Measurements from ENCODE around the gene RAN. TPM values are rescaled to one million over a fixed set of nuclear protein-coding genes. Genes with fewer than 3 reads are reported as not detected.

The RAN gene
- polyA plus RNA-seq, 1 donor from 2014 or later, result 616 TPM

DNA sequence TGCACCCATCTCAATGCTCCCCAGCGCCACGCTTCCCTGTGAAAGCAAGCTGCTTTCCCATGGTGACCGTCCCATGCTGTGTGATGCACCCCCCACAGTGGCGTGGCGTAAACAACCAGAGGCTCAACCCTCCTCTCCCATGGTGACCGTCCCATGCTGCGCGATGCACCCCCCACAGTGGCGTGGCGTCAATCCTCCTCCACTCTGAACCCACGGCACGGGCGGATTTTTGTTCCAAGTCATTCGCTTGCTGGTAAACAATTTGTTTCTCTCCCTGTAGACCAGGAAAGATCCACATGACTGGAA, 41.7 kb upstream of the RAN start:
- TF ChIP-seq, protein P1, sequence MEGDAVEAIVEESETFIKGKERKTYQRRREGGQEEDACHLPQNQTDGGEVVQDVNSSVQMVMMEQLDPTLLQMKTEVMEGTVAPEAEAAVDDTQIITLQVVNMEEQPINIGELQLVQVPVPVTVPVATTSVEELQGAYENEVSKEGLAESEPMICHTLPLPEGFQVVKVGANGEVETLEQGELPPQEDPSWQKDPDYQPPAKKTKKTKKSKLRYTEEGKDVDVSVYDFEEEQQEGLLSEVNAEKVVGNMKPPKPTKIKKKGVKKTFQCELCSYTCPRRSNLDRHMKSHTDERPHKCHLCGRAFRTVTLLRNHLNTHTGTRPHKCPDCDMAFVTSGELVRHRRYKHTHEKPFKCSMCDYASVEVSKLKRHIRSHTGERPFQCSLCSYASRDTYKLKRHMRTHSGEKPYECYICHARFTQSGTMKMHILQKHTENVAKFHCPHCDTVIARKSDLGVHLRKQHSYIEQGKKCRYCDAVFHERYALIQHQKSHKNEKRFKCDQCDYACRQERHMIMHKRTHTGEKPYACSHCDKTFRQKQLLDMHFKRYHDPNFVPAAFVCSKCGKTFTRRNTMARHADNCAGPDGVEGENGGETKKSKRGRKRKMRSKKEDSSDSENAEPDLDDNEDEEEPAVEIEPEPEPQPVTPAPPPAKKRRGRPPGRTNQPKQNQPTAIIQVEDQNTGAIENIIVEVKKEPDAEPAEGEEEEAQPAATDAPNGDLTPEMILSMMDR (IDR thresholded peaks at IDR 0.05; ENCODE audit: poor library complexity, severe bottlenecking), result no peak
- TF ChIP-seq TAF1 (IDR thresholded peaks at IDR 0.05; ENCODE audit: low read depth) (no peak), SMC3 (conservative IDR thresholded peaks at IDR 0.05; ENCODE audit: poor library complexity) (no peak), POLR2AphosphoS5 (IDR thresholded peaks at IDR 0.05) (no peak), RAD21 (conservative IDR thresholded peaks at IDR 0.05) (no peak), EP300 (conservative IDR thresholded peaks at IDR 0.05; ENCODE audit: poor library complexity, severe bottlenecking) (no peak), MXI1 (conservative IDR thresholded peaks at IDR 0.05; ENCODE audit: poor library complexity, severe bottlenecking) (no peak), EZH2 (IDR thresholded peaks at IDR 0.05; ENCODE audit: borderline replicate concordance, insufficient read depth, low read length, poor library complexity, severe bottlenecking) (no peak)
- TF ChIP-seq, protein P2, sequence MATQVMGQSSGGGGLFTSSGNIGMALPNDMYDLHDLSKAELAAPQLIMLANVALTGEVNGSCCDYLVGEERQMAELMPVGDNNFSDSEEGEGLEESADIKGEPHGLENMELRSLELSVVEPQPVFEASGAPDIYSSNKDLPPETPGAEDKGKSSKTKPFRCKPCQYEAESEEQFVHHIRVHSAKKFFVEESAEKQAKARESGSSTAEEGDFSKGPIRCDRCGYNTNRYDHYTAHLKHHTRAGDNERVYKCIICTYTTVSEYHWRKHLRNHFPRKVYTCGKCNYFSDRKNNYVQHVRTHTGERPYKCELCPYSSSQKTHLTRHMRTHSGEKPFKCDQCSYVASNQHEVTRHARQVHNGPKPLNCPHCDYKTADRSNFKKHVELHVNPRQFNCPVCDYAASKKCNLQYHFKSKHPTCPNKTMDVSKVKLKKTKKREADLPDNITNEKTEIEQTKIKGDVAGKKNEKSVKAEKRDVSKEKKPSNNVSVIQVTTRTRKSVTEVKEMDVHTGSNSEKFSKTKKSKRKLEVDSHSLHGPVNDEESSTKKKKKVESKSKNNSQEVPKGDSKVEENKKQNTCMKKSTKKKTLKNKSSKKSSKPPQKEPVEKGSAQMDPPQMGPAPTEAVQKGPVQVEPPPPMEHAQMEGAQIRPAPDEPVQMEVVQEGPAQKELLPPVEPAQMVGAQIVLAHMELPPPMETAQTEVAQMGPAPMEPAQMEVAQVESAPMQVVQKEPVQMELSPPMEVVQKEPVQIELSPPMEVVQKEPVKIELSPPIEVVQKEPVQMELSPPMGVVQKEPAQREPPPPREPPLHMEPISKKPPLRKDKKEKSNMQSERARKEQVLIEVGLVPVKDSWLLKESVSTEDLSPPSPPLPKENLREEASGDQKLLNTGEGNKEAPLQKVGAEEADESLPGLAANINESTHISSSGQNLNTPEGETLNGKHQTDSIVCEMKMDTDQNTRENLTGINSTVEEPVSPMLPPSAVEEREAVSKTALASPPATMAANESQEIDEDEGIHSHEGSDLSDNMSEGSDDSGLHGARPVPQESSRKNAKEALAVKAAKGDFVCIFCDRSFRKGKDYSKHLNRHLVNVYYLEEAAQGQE (IDR thresholded peaks at IDR 0.05; ENCODE audit: borderline replicate concordance), result no peak
- no peaks in the 10 kb centered on the region for H3K27me3 ChIP-seq (ENCODE audit: insufficient read depth, low read depth, low read length)
- no peak overlapping the region for H3K4me3 ChIP-seq (ENCODE audit: low read length)
- H3K4me2 ChIP-seq (ENCODE audit: low read length), result no peak overlapping the region
- no peaks in the 10 kb centered on the region for H3K36me3 ChIP-seq (ENCODE audit: insufficient read depth, low read length)
- no peak overlapping the region for H2AFZ ChIP-seq (ENCODE audit: low read depth, low read length)
- no peak overlapping the region for H3K9ac ChIP-seq (ENCODE audit: low read length)
- no peak overlapping the region for H3K27ac ChIP-seq (ENCODE audit: low read length)
- H3K9me3 ChIP-seq (ENCODE audit: low read length), result no peaks in the 10 kb centered on the region
- no peaks in the 10 kb centered on the region for H4K20me1 ChIP-seq (ENCODE audit: insufficient read depth)
- no peaks in the 10 kb centered on the region for H3F3A ChIP-seq (ENCODE audit: insufficient read depth, low read length, poor library complexity, severe bottlenecking)
- no peaks in the 10 kb centered on the region for H3K9me2 ChIP-seq (ENCODE audit: insufficient read depth, low read length)
- peaks cover 20% of the 10 kb centered on the region for H3K79me2 ChIP-seq (replicated peaks; ENCODE audit: insufficient read depth, low read length)

DNA sequence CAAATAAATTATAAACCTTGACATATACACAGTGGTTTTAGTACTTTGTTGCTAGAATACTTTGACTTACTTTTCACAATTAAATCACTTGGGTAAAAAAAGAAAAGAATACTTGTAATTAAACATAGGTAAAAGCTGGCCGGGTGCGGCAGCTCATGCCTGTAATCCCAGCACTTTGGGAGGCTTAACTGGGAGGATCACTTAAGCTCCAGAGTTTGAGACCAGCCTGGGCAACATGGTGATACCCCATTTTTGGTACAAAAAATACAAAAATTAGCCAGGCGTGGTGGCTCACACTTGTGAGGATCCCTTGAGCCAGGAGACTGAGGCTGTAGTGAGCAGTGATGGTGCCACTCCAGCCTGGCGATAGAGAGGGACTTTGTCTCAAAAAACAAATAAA, 40.6 kb upstream of the RAN start:
- Histone ChIP-seq H3K4me3 (ENCODE audit: low read length) (no peak overlapping the region), H3K79me2 (replicated peaks; ENCODE audit: insufficient read depth, low read length) (peaks cover 25% of the 10 kb centered on the region), H3K27ac (ENCODE audit: low read length) (no peak overlapping the region), H3K36me3 (ENCODE audit: insufficient read depth, low read length) (no peaks in the 10 kb centered on the region), H3K4me2 (ENCODE audit: low read length) (no peak overlapping the region), H3K9me2 (ENCODE audit: insufficient read depth, low read length) (no peaks in the 10 kb centered on the region), H3K9ac (ENCODE audit: low read length) (no peak overlapping the region), H3K9me3 (ENCODE audit: low read length) (no peaks in the 10 kb centered on the region), H3K27me3 (ENCODE audit: insufficient read depth, low read depth, low read length) (no peaks in the 10 kb centered on the region), H4K20me1 (ENCODE audit: insufficient read depth) (no peaks in the 10 kb centered on the region), H3F3A (ENCODE audit: insufficient read depth, low read length, poor library complexity, severe bottlenecking) (no peaks in the 10 kb centered on the region), H2AFZ (ENCODE audit: low read depth, low read length) (no peak overlapping the region)
- no peak for TF ChIP-seq SMC3 (conservative IDR thresholded peaks at IDR 0.05; ENCODE audit: poor library complexity)
- no peak for TF ChIP-seq POLR2AphosphoS5 (IDR thresholded peaks at IDR 0.05)
- no peak for TF ChIP-seq TAF1 (IDR thresholded peaks at IDR 0.05; ENCODE audit: low read depth)
- no peak for TF ChIP-seq EZH2 (IDR thresholded peaks at IDR 0.05; ENCODE audit: borderline replicate concordance, insufficient read depth, low read length, poor library complexity, severe bottlenecking)
- TF ChIP-seq, protein P2 (IDR thresholded peaks at IDR 0.05; ENCODE audit: borderline replicate concordance), result no peak
- TF ChIP-seq, protein P1 (IDR thresholded peaks at IDR 0.05; ENCODE audit: poor library complexity, severe bottlenecking), result no peak
- TF ChIP-seq RAD21 (conservative IDR thresholded peaks at IDR 0.05), result no peak
- TF ChIP-seq MXI1 (conservative IDR thresholded peaks at IDR 0.05; ENCODE audit: poor library complexity, severe bottlenecking), result no peak
- TF ChIP-seq EP300 (conservative IDR thresholded peaks at IDR 0.05; ENCODE audit: poor library complexity, severe bottlenecking), result no peak
